Effector CD4-positive, alpha-beta T cell (primary cell): Measurements from ENCODE around the gene COL6A6. TPM values are rescaled to one million over a fixed set of nuclear protein-coding genes. Genes with fewer than 3 reads are reported as not detected.

Experiments used
- DNase-seq: peaks from one replicate; pipeline ENCODE4 v3.0.0-alpha.2; 2020
- total RNA-seq: gene quantifications from one replicate; lab custom pipeline; 2026; lab: John Stamatoyannopoulos, UW

COL6A6 gene
- not detected for total RNA-seq

- no peak for DNase-seq
Measured at GRCh38 chr3:130516645-130517512, at the start of gene COL6A6. TSS of gene COL6A6 (plus strand) at chr3:130517177. CDS start at chr3:130560365, 43,188 bp downstream.

- no peak for DNase-seq
Measured at GRCh38 chr3:130468311-130468710, 48.7 kb upstream of the COL6A6 start.

GRCh38 chr3:130470126-130470525 is 46.9 kb upstream of the COL6A6 start:
- DNase-seq, result no peak

GRCh38 chr3:130473416-130473815 is 43.6 kb upstream of the COL6A6 start:
- no peak for DNase-seq

GRCh38 chr3:130480736-130481135 is 36.2 kb upstream of the COL6A6 start:
- DNase-seq, result no peak

GRCh38 chr3:130488288-130488687 is 28.7 kb upstream of the COL6A6 start:
- DNase-seq, result no peak

GRCh38 chr3:130488769-130489450 is 28.1 kb upstream of the COL6A6 start:
- DNase-seq, result no peak

- DNase-seq, result no peak
Measured at GRCh38 chr3:130490241-130490640, 26.7 kb upstream of the COL6A6 start.

GRCh38 chr3:130491431-130491830 is 25.5 kb upstream of the COL6A6 start:
- DNase-seq, result no peak

GRCh38 chr3:130504701-130505100 is 12.3 kb upstream of the COL6A6 start:
- no peak for DNase-seq

GRCh38 chr3:130506031-130506430 is 10.9 kb upstream of the COL6A6 start:
- no peak for DNase-seq

GRCh38 chr3:130507746-130508145 is 9.2 kb upstream of the COL6A6 start:
- DNase-seq, result no peak

GRCh38 chr3:130509008-130509407 is 8.0 kb upstream of the COL6A6 start:
- no peak for DNase-seq

GRCh38 chr3:130514681-130515080 is 2.3 kb upstream of the COL6A6 start:
- no peak for DNase-seq

GRCh38 chr3:130515755-130516154 is 1.2 kb upstream of the COL6A6 start:
- DNase-seq, result no peak

GRCh38 chr3:130517602-130518001 is 625 bp downstream of the COL6A6 start:
- DNase-seq, result no peak

- DNase-seq, result no peak
Measured at GRCh38 chr3:130519754-130520153, 2.8 kb downstream of the COL6A6 start.

- no peak for DNase-seq
Measured at GRCh38 chr3:130522399-130522798, 5.4 kb downstream of the COL6A6 start.

- DNase-seq, result no peak
Measured at GRCh38 chr3:130527426-130527825, 10.4 kb downstream of the COL6A6 start.

- no peak for DNase-seq
Measured at GRCh38 chr3:130528120-130528519, 11.1 kb downstream of the COL6A6 start.

GRCh38 chr3:130529486-130530215 is 12.7 kb downstream of the COL6A6 start:
- no peak for DNase-seq

GRCh38 chr3:130533247-130533646 is 16.3 kb downstream of the COL6A6 start:
- no peak for DNase-seq

GRCh38 chr3:130537673-130538304 is 20.8 kb downstream of the COL6A6 start:
- DNase-seq, result no peak
